PC-3 (cell line): ENCODE data around the gene P4HTM. TPM values are rescaled to one million over a fixed set of nuclear protein-coding genes. Genes with fewer than 3 reads are reported as not detected.

Source experiments
- ATAC-seq: fragments of 200-7000 bp; cut with Tn5 transposase; 2 replicates; pipeline ENCODE4 v1.9.1; 2020; ENCODE audit warnings: mild to moderate bottlenecking, moderate library complexity
- BruUV-seq: library from RNA; stranded (reverse); fragments of 400-500 nt; replicated peaks from 2 replicates; lab custom pipeline; 2021; lab: Mats Ljungman, UMichigan
- CTCF ChIA-PET: fragments of 300-600 bp; sonication (Branson Sonifier 250); formaldehyde crosslinking; loops from one replicate; lab custom pipeline; 2022; ENCODE audit warnings: antibody characterized with exemption; lab: Charles Lee
- POLR2A ChIA-PET: fragments of 300-600 bp; sonication (Branson Sonifier 250); formaldehyde crosslinking; loops from one replicate; lab custom pipeline; 2022; ENCODE audit warnings: antibody characterized with exemption; ENCODE audit not compliant: unreplicated experiment; lab: Charles Lee
- DNase-seq: peaks from one replicate; pipeline ENCODE4 v3.0.0-alpha.2; 2015
- H2AFZ ChIP-seq: fragments of 300-600 bp; sonication (generic); 2 replicates; pipeline ENCODE4 v1.6.0; 2016; ENCODE audit warnings: antibody characterized with exemption, low read length
- H3F3A ChIP-seq: fragments of 300-600 bp; sonication (generic); one replicate; pipeline ENCODE4 v1.6.0; 2017; ENCODE audit warnings: antibody characterized with exemption, low read length, control low read depth, mild to moderate bottlenecking; ENCODE audit not compliant: unreplicated experiment
- H3K27ac ChIP-seq: fragments of 300-600 bp; sonication (generic); 2 replicates; pipeline ENCODE4 v1.5.1; 2016; ENCODE audit warnings: mild to moderate bottlenecking, low read length
- H3K27me3 ChIP-seq: fragments of 300-600 bp; sonication (generic); 2 replicates; pipeline ENCODE4 v1.6.1; 2016; ENCODE audit warnings: low read length, mixed read lengths
- H3K36me3 ChIP-seq: fragments of 300-600 bp; sonication (generic); 2 replicates; pipeline ENCODE4 v1.6.1; 2016; ENCODE audit warnings: low read depth, mixed run types, low read length, mixed read lengths
- H3K4me1 ChIP-seq: fragments of 300-600 bp; sonication (generic); 2 replicates; pipeline ENCODE4 v1.5.1; 2016; ENCODE audit warnings: low read length; ENCODE audit not compliant: insufficient read depth
- H3K4me2 ChIP-seq: fragments of 300-600 bp; sonication (generic); 2 replicates; pipeline ENCODE4 v1.6.0; 2016; ENCODE audit warnings: low read length
- H3K4me3 ChIP-seq: fragments of 300-600 bp; sonication (generic); 2 replicates; pipeline ENCODE4 v1.5.1; 2016; ENCODE audit warnings: mild to moderate bottlenecking, low read length, mixed read lengths
- H3K79me2 ChIP-seq: fragments of 300-600 bp; sonication (generic); 2 replicates; pipeline ENCODE4 v1.6.1; 2017; ENCODE audit warnings: low read length, mixed read lengths
- H3K9ac ChIP-seq: fragments of 300-600 bp; sonication (generic); 2 replicates; pipeline ENCODE4 v1.6.0; 2016; ENCODE audit warnings: mild to moderate bottlenecking, low read length
- H3K9me2 ChIP-seq: fragments of 300-600 bp; sonication (generic); replicated peaks from 2 replicates; pipeline ENCODE4 v1.6.1; 2016; ENCODE audit warnings: mixed run types, low read length, mixed read lengths
- H3K9me3 ChIP-seq: fragments of 300-600 bp; sonication (generic); 2 replicates; pipeline ENCODE4 v1.6.1; 2016; ENCODE audit warnings: low read length, mixed read lengths
- H4K20me1 ChIP-seq: fragments of 300-600 bp; sonication (generic); 2 replicates; pipeline ENCODE4 v1.6.1; 2016; ENCODE audit warnings: low read length, mixed read lengths
- CTCF ChIP-seq: fragments of 300-600 bp; sonication (generic); conservative IDR thresholded peaks from 2 replicates; pipeline ENCODE4 v1.5.1; 2017; ENCODE audit warnings: antibody characterized with exemption, low read depth, mild to moderate bottlenecking, low read length
- EZH2 ChIP-seq: fragments of 300-600 bp; sonication (generic); IDR thresholded peaks from one replicate; pipeline ENCODE4 v1.6.1; 2017; ENCODE audit warnings: antibody characterized with exemption, mild to moderate bottlenecking, low read length; ENCODE audit not compliant: unreplicated experiment
- EZH2phosphoT487 ChIP-seq: fragments of 300-600 bp; sonication (generic); IDR thresholded peaks from 2 replicates; pipeline ENCODE4 v1.6.1; 2018; ENCODE audit warnings: mild to moderate bottlenecking, antibody characterized with exemption, low read length, borderline replicate concordance
- intact Hi-C: fragments of 100-400 bp; cut with micrococcal nuclease; formaldehyde crosslinking; loops from 2 replicates; pipeline ENCODE4 v1.9.0; 2023
- total RNA-seq: library from RNA; depleted of rRNA; stranded (reverse); fragments of >200 nt; gene quantifications from 2 replicates; pipeline ENCODE4 v1.2.3, GENCODE V29; 2014

Gene P4HTM
- total RNA-seq, 1 experiment from 2014 or later, result 44.5 TPM

GRCh38 chr3:49029563-49029884 lies 39.5 kb downstream of the P4HTM start:
- peak overlapping the region; percentile 96; the same call in 1 of the 2 replicates for H3K9ac ChIP-seq
- H3K27ac ChIP-seq, result peak overlapping the region; percentile 31; the same call in 1 of the 2 replicates
- H3K79me2 ChIP-seq, result peaks cover 47% of the 10 kb centered on the region
- peak overlapping the region; percentile 56 for H2AFZ ChIP-seq
- 0 out of 2 replicates have a peak, but pooled peaks cover 13% of the 10 kb centered on the region for H4K20me1 ChIP-seq
- ATAC-seq (no peak; the same call in 1 of the 2 replicates), DNase-seq (no peak)
- CTCF ChIA-PET, result no interaction called here
- POLR2A ChIA-PET, result interaction anchor here (0.5 to 0.6 kb wide), 8 partner anchors 10 to 321 kb away, joined by 3 to 26 read pairs (median 4); partner anchors contain the start of gene WDR6
- TF ChIP-seq EZH2phosphoT487, result no peak
- no peak for TF ChIP-seq EZH2
- TF ChIP-seq CTCF, result no peak
- H3K27me3 ChIP-seq, result no peaks in the 10 kb centered on the region
- no peaks in the 10 kb centered on the region for H3K9me2 ChIP-seq
- peaks cover 33% of the 10 kb centered on the region for H3K4me1 ChIP-seq
- peak overlapping the region; percentile 83; the same call in 1 of the 2 replicates for H3K4me3 ChIP-seq
- peak overlapping the region; percentile 97 for H3K4me2 ChIP-seq
- peaks cover 10% of the 10 kb centered on the region for H3F3A ChIP-seq
- no TSS peak for BruUV-seq
- no peaks in the 10 kb centered on the region for H3K9me3 ChIP-seq
- H3K36me3 ChIP-seq, result peaks cover 74% of the 10 kb centered on the region
- intact Hi-C loops, result no loop called here

- CTCF ChIA-PET, result no interaction called here
Measured at GRCh38 chr3:49030321-49030720, 40.3 kb downstream of the P4HTM start.

More at GRCh38 chr3:49030321-49030720, 40.3 kb downstream of the P4HTM start:
- intact Hi-C loops, result no loop called here
- peaks cover 39% of the 10 kb centered on the region for H3K79me2 ChIP-seq
- H3K4me2 ChIP-seq, result no peak overlapping the region
- H3K9me3 ChIP-seq, result no peaks in the 10 kb centered on the region
- H3K4me3 ChIP-seq, result no peak overlapping the region
- H3K36me3 ChIP-seq, result peaks cover 68% of the 10 kb centered on the region
- BruUV-seq, result no TSS peak
- POLR2A ChIA-PET, result no interaction called here
- peaks cover 30% of the 10 kb centered on the region for H3K4me1 ChIP-seq
- H4K20me1 ChIP-seq, result 0 out of 2 replicates have a peak, but pooled peaks cover 13% of the 10 kb centered on the region
- peaks cover 10% of the 10 kb centered on the region for H3F3A ChIP-seq
- TF ChIP-seq CTCF, result no peak
- TF ChIP-seq EZH2phosphoT487, result no peak
- TF ChIP-seq EZH2, result no peak
- no peaks in the 10 kb centered on the region for H3K9me2 ChIP-seq
- H3K27me3 ChIP-seq, result no peaks in the 10 kb centered on the region
- H2AFZ ChIP-seq, result no peak overlapping the region
- no peak overlapping the region for H3K9ac ChIP-seq
- ATAC-seq (no peak), DNase-seq (no peak)
- no peak overlapping the region for H3K27ac ChIP-seq
